H1 (cell line): Measurements from ENCODE around the gene TXNL4B. TPM values are rescaled to one million over a fixed set of nuclear protein-coding genes. Genes with fewer than 3 reads are reported as not detected.

Source experiments
- CTCF ChIA-PET: fragments of 300-600 bp; sonication (Branson Sonifier 250); formaldehyde crosslinking; loops from one replicate; lab custom pipeline; 2021; ENCODE audit not compliant: partially characterized antibody; lab: Charles Lee
- POLR2A ChIA-PET: fragments of 300-600 bp; sonication (Branson Sonifier 250); formaldehyde crosslinking; loops from one replicate; lab custom pipeline; 2021; ENCODE audit warnings: inconsistent platforms; ENCODE audit not compliant: partially characterized antibody; lab: Charles Lee
- DNase-seq, 2 experiments: peaks; one replicate each; pipeline versions ENCODE4 v3.0.0 to v3.0.0-alpha.2; 2010 to 2022; ENCODE audit warnings: low spot score in 2 of 2, low read depth in 1 of 2, mixed read lengths in 1 of 2
- FAIRE-seq: peaks from 2 replicates; lab custom pipeline; 2011; peaks lifted over from hg19 to GRCh38; lab: Jason Lieb, UNC
- H2AFZ ChIP-seq: 2 replicates; pipeline ENCODE4 v1.8.1; 2012; ENCODE audit warnings: low read length, inconsistent platforms
- H2AK5ac ChIP-seq: 2 replicates; pipeline ENCODE4 v1.6.1; 2013; ENCODE audit warnings: low read depth, low read length
- H2BK120ac ChIP-seq: replicated peaks from 2 replicates; pipeline ENCODE3; 2013; ENCODE audit warnings: low read depth, low read length, inconsistent platforms
- H2BK12ac ChIP-seq: 2 replicates; pipeline ENCODE4 v1.6.1; 2013; ENCODE audit warnings: low read depth, low read length
- H2BK15ac ChIP-seq: 2 replicates; pipeline ENCODE4 v1.6.1; 2013; ENCODE audit warnings: low read length
- H2BK20ac ChIP-seq: 2 replicates; pipeline ENCODE4 v1.6.1; 2013; ENCODE audit warnings: low read length
- H2BK5ac ChIP-seq: 2 replicates; pipeline ENCODE4 v1.6.1; 2013; ENCODE audit warnings: low read depth, low read length
- H3K14ac ChIP-seq: 2 replicates; pipeline ENCODE4 v1.6.1; 2013; ENCODE audit warnings: inconsistent platforms; ENCODE audit not compliant: insufficient read length
- H3K18ac ChIP-seq: 2 replicates; pipeline ENCODE4 v1.6.1; 2013; ENCODE audit warnings: low read length; ENCODE audit errors: extremely low read depth
- H3K23ac ChIP-seq: 2 replicates; pipeline ENCODE4 v1.6.1; 2013; ENCODE audit warnings: inconsistent platforms; ENCODE audit not compliant: insufficient read length
- H3K23me2 ChIP-seq: 2 replicates; pipeline ENCODE4 v1.6.1; 2013; ENCODE audit warnings: low read depth, low read length
- H3K27ac ChIP-seq: 2 replicates; pipeline ENCODE4 v1.6.1; 2011; ENCODE audit warnings: low read depth, low read length, inconsistent platforms
- H3K27me3 ChIP-seq, 4 experiments: replicated peaks in 1 of 4; 1 replicate in 1 of 4; 2 replicates in 3 of 4; pipeline versions ENCODE4 v1.6.1 to v1.8.1; 2011 to 2013; ENCODE audit warnings: low read length in 3 of 4, mild to moderate bottlenecking in 3 of 4, inconsistent platforms in 2 of 4, mixed read lengths in 2 of 4, moderate library complexity in 1 of 4; ENCODE audit not compliant: control insufficient read depth in 3 of 4, insufficient read depth in 3 of 4; ENCODE audit errors: extremely low read depth in 1 of 4
- H3K36me3 ChIP-seq, 4 experiments: 2 replicates each; pipeline versions ENCODE4 v1.6.1 to v1.8.1; 2011 to 2013; ENCODE audit warnings: mild to moderate bottlenecking in 4 of 4, low read length in 3 of 4, moderate library complexity in 2 of 4, control low read depth in 1 of 4, inconsistent platforms in 1 of 4; ENCODE audit not compliant: insufficient read depth in 4 of 4, control insufficient read depth in 2 of 4
- H3K4ac ChIP-seq: replicated peaks from 2 replicates; pipeline ENCODE3; 2013; ENCODE audit warnings: low read length, low read depth, mixed read lengths, inconsistent platforms; ENCODE audit not compliant: insufficient read length
- H3K4me1 ChIP-seq, 4 experiments: replicated peaks in 1 of 4; 1 replicate in 1 of 4; 2 replicates in 3 of 4; pipeline versions ENCODE4 v1.6.1 to v1.8.1; 2011 to 2013; ENCODE audit warnings: low read length in 3 of 4, inconsistent platforms in 2 of 4, mixed read lengths in 1 of 4; ENCODE audit not compliant: insufficient read depth in 4 of 4, control insufficient read depth in 3 of 4
- H3K4me2 ChIP-seq, 2 experiments: 2 replicates each; pipeline versions ENCODE4 v1.6.1 to v1.8.1; 2011 to 2013; ENCODE audit warnings: low read depth in 2 of 2, low read length in 2 of 2, control low read depth in 1 of 2, inconsistent platforms in 1 of 2, mild to moderate bottlenecking in 1 of 2; ENCODE audit not compliant: insufficient read depth in 1 of 2
- H3K4me3 ChIP-seq, 4 experiments: fragments of 200-600, 300-600 bp in 1 of 4; sonication (generic), shearing (Covaris generic), sonication (Bioruptor Twin) in 1 of 4; 2 replicates each; pipeline versions ENCODE4 v1.5.1 to v1.8.1; 2011 to 2016; ENCODE audit warnings: low read length in 4 of 4, low read depth in 3 of 4, control low read depth in 2 of 4, inconsistent platforms in 2 of 4, mild to moderate bottlenecking in 2 of 4, mixed read lengths in 1 of 4, moderate library complexity in 1 of 4; ENCODE audit not compliant: insufficient read depth in 2 of 4; ENCODE audit errors: extremely low read depth in 1 of 4
- H3K56ac ChIP-seq: replicated peaks from 2 replicates; pipeline ENCODE3; 2013; ENCODE audit warnings: low read depth, mild to moderate bottlenecking, mixed read lengths, low read length, inconsistent platforms; ENCODE audit not compliant: insufficient read length
- H3K79me1 ChIP-seq: 2 replicates; pipeline ENCODE4 v1.6.1; 2013; ENCODE audit warnings: low read depth, low read length, control low read depth
- H3K79me2 ChIP-seq, 2 experiments: 2 replicates each; pipeline versions ENCODE4 v1.6.1 to v1.8.1; 2012 to 2013; ENCODE audit warnings: low read length in 2 of 2, mild to moderate bottlenecking in 2 of 2, inconsistent platforms in 1 of 2; ENCODE audit not compliant: insufficient read depth in 2 of 2, control insufficient read depth in 1 of 2
- H3K9ac ChIP-seq, 4 experiments: replicated peaks in 1 of 4; 1 replicate in 1 of 4; 2 replicates in 3 of 4; pipeline versions ENCODE4 v1.6.1 to v1.8.1; 2011 to 2013; ENCODE audit warnings: low read depth in 3 of 4, low read length in 3 of 4, control low read depth in 2 of 4, mild to moderate bottlenecking in 2 of 4, moderate library complexity in 2 of 4, inconsistent platforms in 1 of 4; ENCODE audit errors: extremely low read depth in 1 of 4
- H3K9me3 ChIP-seq, 2 experiments: 2 replicates each; pipeline versions ENCODE4 v1.6.1 to v1.8.1; 2012 to 2013; ENCODE audit warnings: mild to moderate bottlenecking in 2 of 2, moderate library complexity in 2 of 2, control low read depth in 1 of 2, inconsistent platforms in 1 of 2, low read depth in 1 of 2, low read length in 1 of 2, mixed read lengths in 1 of 2; ENCODE audit not compliant: insufficient read depth in 2 of 2
- H4K20me1 ChIP-seq, 2 experiments: replicated peaks in 1 of 2; 2 replicates each; pipeline versions ENCODE3 to v1.8.1; 2011 to 2013; ENCODE audit warnings: inconsistent platforms in 2 of 2, low read length in 2 of 2, mild to moderate bottlenecking in 1 of 2; ENCODE audit not compliant: insufficient read depth in 2 of 2, control insufficient read depth in 1 of 2
- H4K5ac ChIP-seq: 2 replicates; pipeline ENCODE4 v1.6.1; 2013; ENCODE audit warnings: low read length, low read depth, mixed read lengths, inconsistent platforms; ENCODE audit not compliant: insufficient read length
- H4K8ac ChIP-seq: 2 replicates; pipeline ENCODE4 v1.8.0; 2013; ENCODE audit warnings: mild to moderate bottlenecking, moderate library complexity, low read length, inconsistent platforms; ENCODE audit not compliant: insufficient read depth; ENCODE audit errors: extremely low read depth
- H4K91ac ChIP-seq: replicated peaks from 2 replicates; pipeline ENCODE3; 2013; ENCODE audit warnings: low read length, mixed read lengths, inconsistent platforms; ENCODE audit not compliant: insufficient read length
- SUZ12 ChIP-seq: fragments of 200-600 bp; sonication (generic); IDR thresholded peaks from 2 replicates; pipeline ENCODE4 v1.6.1; 2012; ENCODE audit warnings: mild to moderate bottlenecking, inconsistent platforms, low read length, moderate library complexity, mixed read lengths
- WGBS, 2 experiments: shearing (Covaris generic) in 1 of 2; methylation state at CpG; one replicate each; pipeline versions ENCODE4 v1.1.6 to v1.1.7; 2013 to 2015; ENCODE audit warnings: low lambda C conversion rate in 2 of 2, mixed read lengths in 2 of 2, inconsistent platforms in 1 of 2, low coverage in 1 of 2, missing lambda C conversion rate in 1 of 2; ENCODE audit not compliant: insufficient replicate concordance in 2 of 2, insufficient coverage in 1 of 2, insufficient read length in 1 of 2; ENCODE audit errors: extremely low coverage in 1 of 2, missing lambda C conversion rate in 1 of 2; 5-methylcytosine and 5-hydroxymethylcytosine counted together
- polyA plus RNA-seq, 7 experiments: library from polyadenylated mRNA; depleted of rRNA in 3 of 7; stranded (reverse) in 5 of 7; unstranded in 2 of 7; fragments of >200 nt in 5 of 7; fragments of 200-250 nt in 2 of 7; gene quantifications; 1 replicate in 5 of 7; 2 replicates in 1 of 7; 4 replicates in 1 of 7; pipeline versions ENCODE4 v1.2.1 to v1.2.3, GENCODE V29; 2011 to 2013; ENCODE audit warnings: missing spikeins in 2 of 7, mixed read lengths in 2 of 7
- total RNA-seq: library from RNA; stranded (reverse); fragmentation: NEBNext Ultra II Directional; extraction: Animal tissue kit (Norgen Biotek cat#: 25700); gene quantifications from 2 replicates; pipeline ENCODE4 v1.2.1, GENCODE V29; 2021

TXNL4B gene
- total and polyA plus RNA-seq, 2 of the 8 experiments (the other 6 are each of a cell fraction or from before 2014, with no cell fraction given): 6.7 to 10.6 TPM

DNA sequence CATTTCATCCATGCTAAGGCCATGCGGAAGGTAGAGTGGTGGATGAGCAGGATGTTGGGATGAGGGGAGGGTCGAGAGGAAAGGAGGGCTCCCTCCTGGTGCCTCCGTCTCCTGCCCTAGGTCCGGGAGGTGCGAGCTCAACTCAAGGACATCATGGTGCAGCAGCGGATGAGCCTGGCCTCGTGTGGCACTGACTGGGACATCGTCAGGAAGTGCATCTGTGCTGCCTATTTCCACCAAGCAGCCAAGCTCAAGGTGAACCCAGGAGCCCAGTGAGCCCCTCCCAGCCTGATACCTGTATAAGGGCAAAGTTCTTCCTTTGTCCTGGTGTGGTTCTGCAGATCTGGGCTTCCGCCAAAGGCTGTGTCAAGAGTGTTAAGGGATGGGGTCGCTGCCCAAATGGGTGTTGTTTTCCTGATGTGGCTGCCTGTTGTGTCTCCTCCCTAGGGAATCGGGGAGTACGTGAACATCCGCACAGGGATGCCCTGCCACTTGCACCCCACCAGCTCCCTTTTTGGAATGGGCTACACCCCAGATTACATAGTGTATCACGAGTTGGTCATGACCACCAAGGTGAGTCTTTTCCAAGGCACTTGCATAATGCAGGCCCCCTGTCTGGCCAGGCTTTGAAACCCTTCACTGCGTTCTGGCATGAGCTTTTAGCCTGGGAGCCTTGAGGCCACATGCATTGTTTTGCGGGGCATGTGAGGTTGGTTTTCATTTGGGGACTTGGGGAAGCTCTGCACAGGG, 15.1 kb upstream of the TXNL4B start:
- WGBS, 2 experiments: 91% methylated on average over 15 of the region's 16 CpGs; no CpG with 5 or more reads in 1 of the 2 experiments
- no peak overlapping the region for H3K56ac ChIP-seq
- no peak overlapping the region for H3K14ac ChIP-seq
- H3K4me3 ChIP-seq: no peak overlapping the region
- H4K91ac ChIP-seq: no peak overlapping the region
- no peaks in the 10 kb centered on the region for H3K27me3 ChIP-seq
- no peak overlapping the region; the same call in 1 of the 2 replicates for H4K8ac ChIP-seq
- H4K20me1 ChIP-seq: peaks cover 0 to 5% of the 10 kb centered on the region in 2 experiments
- no peak overlapping the region for H3K27ac ChIP-seq
- H3K79me1 ChIP-seq: no peaks in the 10 kb centered on the region
- H3K9ac ChIP-seq: no peak overlapping the region
- no peak for TF ChIP-seq SUZ12
- no peak overlapping the region for H3K18ac ChIP-seq
- CTCF ChIA-PET: interaction anchor here (0.7 to 1.1 kb wide), 2 partner anchors 10 to 16 kb away, joined by 3 read pairs; no protein-coding TSS in a partner anchor
- no peaks in the 10 kb centered on the region for H3K4me1 ChIP-seq
- no peak overlapping the region for H3K4me2 ChIP-seq
- no peak overlapping the region for H3K4ac ChIP-seq
- DNase-seq: no peak
- no peaks in the 10 kb centered on the region for H3K23me2 ChIP-seq
- no peak for FAIRE-seq
- no peak overlapping the region for H2AK5ac ChIP-seq
- no peak overlapping the region for H2BK5ac ChIP-seq
- H2BK12ac ChIP-seq: no peak overlapping the region
- no peak overlapping the region for H2BK120ac ChIP-seq
- POLR2A ChIA-PET: interaction anchor here (0.7 to 1.5 kb wide), 4 partner anchors 9 to 14 kb away, joined by 3 to 6 read pairs (median 4); no protein-coding TSS in a partner anchor
- no peak overlapping the region for H2BK20ac ChIP-seq
- peaks cover 29 to 78% (median 66%) of the 10 kb centered on the region in 4 experiments for H3K36me3 ChIP-seq
- no peaks in the 10 kb centered on the region for H3K79me2 ChIP-seq
- no peak overlapping the region for H2BK15ac ChIP-seq
- H4K5ac ChIP-seq: no peak overlapping the region
- H3K9me3 ChIP-seq: no peaks in the 10 kb centered on the region
- H2AFZ ChIP-seq: no peak overlapping the region
- H3K23ac ChIP-seq: no peak overlapping the region
